Suppressor macrophage treated with lipopolysaccharide for 4 hours (primary cell): Measurements from ENCODE around the gene SPINDOC.
A peak's percentile ranks its signal among the peaks of the same experiment; 100 is the strongest.
"Not testable (repeated sequence)": the region's sequence is repeated elsewhere in the genome, so short reads cannot be mapped to it uniquely, and the experiment has no call there.

Experiments
- DNase-seq: peaks from one replicate; pipeline ENCODE4 v3.0.0-alpha.2; 2020

SPINDOC gene

GRCh38 chr11:63791495-63792167 lies 21.6 kb upstream of the SPINDOC start:
- no peak for DNase-seq

- peak; percentile 57 for DNase-seq
Observed at GRCh38 chr11:63793161-63793560, 20.1 kb upstream of the SPINDOC start.

DNA sequence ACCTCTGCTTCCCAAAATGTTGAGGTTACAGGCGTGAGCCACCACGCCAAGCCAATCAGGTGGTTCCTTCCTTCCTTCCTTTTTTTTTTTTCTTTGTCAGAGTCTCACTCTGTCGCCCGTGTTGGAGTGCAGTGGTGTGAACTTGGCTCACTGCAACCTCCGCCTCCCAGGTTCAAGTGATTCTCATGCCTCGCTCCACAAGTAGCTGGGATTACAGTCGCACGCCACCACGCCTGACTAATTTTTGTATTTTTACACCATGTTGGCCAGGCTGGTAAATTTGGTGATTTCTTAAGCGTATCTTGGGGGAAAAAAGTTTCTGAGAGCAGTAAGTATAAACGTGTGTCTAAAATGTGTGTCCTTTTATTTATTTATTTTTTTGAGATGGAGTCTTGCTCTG lies 18.2 kb upstream of the SPINDOC start:
- no peak for DNase-seq

GRCh38 chr11:63800921-63801320 lies 12.3 kb upstream of the SPINDOC start:
- DNase-seq, result no peak

- DNase-seq, result peak; percentile 13
Observed at GRCh38 chr11:63802637-63803414, 10.4 kb upstream of the SPINDOC start.

DNA sequence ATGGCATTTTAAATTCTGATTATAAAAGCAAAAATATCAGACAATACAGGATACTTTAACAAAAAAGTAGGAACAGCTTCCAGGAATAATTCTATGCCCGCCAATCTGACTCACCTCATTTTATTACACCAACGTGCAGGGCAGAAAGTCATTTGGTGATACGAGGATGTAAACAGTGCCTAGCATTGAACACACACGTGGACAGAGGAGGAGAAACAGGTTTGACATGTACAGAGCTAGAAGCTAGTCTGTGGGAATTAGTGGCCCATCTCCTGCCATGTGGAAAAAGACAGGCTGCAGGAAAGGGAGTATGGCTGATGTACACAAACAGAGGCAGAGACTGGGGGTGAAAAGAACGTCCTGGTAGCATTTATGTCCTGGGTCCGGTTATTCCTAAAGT lies 9.0 kb upstream of the SPINDOC start:
- DNase-seq, result no peak

- DNase-seq, result no peak
Observed at GRCh38 chr11:63805844-63806415, 7.3 kb upstream of the SPINDOC start.

DNA sequence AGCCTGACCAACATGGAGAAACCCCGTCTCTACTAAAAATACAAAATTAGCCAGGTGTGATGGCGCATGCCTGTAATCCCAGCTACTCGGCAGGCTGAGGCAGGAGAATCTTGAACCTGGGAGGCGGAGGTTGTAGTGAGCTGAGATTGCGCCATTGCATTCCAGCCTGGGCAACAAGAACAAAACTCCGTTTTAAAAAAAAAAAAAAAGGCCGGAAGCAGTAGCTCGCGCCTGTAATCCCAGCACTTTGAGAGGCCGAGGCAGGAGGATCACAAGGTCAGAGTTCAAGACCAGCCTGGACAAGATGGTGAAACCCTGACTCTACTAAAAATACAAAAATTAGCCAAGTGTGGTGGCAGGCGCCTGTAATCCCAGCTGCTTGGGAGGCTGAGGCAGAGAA lies 2.9 kb upstream of the SPINDOC start:
- not testable (repeated sequence) for DNase-seq

- DNase-seq, result no peak
Observed at GRCh38 chr11:63811522-63811921, 1.7 kb upstream of the SPINDOC start.

DNA sequence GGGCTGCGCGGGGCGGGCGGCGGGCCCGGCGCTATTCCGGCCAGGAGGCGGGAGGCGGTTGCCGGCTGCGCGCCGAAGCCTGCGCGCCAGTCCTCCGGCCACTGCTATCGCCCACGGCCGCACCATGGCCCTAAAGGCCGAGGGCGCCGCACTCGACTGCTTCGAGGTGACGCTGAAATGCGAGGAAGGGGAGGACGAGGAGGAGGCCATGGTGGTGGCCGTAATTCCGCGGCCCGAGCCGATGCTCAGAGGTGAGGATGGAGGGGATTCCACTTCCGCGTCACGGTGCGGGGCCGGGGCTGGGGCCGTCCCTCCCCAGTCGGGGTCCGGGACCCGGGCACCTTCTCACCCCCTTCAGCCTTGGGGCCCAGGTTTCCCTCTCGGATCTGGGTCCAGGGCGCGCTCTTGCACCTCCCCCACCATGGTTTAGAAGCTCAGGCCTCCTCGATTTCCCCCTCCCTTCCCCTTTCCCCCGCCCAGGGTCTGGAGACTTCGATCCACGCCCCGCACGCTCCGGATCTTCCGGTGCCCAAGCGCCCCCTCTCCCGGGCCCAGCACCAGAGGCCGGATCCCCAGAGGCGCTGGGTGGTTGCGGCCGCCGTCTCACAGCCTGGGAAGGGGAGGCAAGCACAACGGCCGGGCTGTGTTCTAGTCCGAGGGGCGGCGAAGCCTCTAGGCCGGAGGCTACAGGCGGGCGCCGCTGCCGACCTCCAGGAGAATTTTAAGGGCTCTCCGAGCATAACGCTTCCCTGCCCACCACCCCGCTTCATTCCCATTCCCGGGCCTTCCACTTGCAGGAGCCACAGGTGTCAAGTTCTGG lies 517 bp downstream of the SPINDOC start:
- DNase-seq, result peak; percentile 47

GRCh38 chr11:63814383-63814736 lies 1.1 kb downstream of the SPINDOC start:
- no peak for DNase-seq

- DNase-seq, result no peak
Observed at GRCh38 chr11:63816166-63816565, 2.9 kb downstream of the SPINDOC start.

DNA sequence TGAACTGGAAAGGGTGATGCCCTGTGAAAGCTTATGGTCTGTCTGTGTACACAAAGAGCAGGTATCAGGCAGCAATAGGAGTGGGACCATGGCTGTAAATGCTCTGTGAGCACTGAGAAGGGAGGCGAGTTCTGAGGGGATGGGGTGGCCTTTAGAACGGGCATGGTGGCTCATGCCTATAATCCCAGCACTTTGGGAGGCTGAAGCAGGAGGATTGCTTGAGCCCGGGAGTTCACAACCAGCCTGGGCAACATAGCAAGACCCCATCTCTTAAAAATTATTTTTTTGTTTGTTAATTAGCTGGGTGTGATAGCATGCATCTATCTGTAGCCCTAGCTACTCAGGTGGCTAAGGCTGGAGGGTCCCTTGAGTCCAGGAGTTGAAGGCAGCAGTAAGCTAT lies 3.5 kb downstream of the SPINDOC start:
- DNase-seq, result no peak

- DNase-seq, result no peak
Observed at GRCh38 chr11:63817758-63818498, 4.7 kb downstream of the SPINDOC start.

DNA sequence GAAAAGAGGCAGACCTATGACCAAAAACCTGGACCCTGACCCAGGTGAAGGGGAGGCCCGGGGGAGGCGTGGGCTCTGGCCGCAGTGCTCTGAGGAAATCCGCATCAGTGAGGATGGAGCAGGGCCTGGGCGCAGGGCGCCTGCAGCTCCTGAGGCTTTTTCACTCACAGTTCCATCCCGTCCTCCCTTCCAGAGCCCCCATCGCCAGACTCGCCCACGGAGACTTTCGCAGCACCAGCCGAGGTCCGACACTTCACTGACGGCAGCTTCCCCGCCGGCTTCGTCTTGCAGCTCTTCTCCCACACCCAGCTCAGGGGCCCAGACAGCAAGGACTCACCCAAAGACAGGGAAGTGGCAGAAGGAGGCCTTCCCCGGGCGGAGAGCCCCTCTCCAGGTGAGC lies 5.4 kb downstream of the SPINDOC start:
- no peak for DNase-seq

- no peak for DNase-seq
Observed at GRCh38 chr11:63821411-63821810, 8.2 kb downstream of the SPINDOC start.

DNA sequence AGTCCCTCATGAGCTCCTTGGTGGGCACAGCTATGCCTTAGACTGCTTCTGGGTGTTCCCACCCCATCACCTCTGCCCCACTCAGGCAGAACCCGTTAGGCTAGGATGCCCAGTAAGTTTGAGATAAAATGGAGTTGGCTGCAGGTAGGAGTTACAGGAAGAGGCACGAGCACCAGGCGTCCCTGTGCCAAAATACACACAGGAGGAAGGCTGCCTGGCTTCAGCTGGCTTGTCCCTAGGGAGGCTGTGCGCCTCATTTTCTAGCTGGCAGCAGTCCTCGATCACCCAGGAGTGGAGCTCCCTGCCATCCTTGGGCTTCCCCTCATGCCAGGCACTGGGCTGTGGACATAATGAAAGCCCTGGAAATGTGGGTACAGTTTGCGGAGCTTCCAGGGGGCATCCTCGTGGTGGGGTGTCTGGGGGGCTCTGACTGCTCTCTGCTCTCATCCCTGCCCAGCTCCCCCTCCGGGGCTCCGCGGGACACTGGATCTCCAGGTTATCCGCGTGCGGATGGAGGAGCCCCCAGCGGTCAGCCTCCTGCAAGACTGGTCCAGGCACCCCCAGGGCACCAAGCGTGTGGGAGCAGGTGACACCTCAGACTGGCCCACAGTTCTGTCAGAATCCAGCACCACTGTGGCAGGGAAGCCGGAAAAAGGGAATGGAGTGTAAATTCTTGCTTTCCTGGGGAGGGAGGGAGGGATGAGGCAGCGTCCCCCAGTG lies 13.4 kb downstream of the SPINDOC start:
- no peak for DNase-seq

DNA sequence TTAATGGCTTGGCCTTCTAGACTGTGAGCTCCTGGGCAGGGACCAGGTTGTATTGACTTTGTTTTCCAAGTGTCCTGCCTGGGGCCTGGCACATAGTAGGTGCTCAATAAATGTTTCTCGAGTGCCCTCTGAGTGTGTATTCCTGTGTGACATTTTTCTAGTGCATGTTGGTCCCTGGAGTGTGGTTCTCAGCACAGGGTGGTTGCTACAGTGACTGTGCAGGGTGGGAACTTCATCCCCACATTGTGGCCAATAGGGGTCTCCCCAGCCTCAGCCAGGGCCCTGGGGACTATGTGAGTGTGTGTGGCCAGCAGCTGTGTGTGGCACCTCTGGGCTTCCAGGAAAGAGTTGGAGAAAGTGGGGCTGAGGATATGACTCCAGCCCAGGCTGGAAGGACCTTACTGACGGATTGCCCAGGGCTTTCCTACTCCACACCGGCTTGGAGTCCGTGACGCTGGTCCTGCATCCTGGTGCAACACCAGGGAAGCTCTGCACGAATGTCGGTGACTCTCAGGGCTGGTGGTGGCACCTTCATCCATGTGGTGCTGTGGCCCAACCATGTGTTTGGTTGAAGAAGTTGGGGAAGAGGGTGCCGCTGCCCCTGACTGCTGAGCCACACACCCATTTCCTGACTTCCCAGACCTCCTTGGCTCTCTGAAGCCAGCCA lies 16.7 kb downstream of the SPINDOC start:
- no peak for DNase-seq

DNA sequence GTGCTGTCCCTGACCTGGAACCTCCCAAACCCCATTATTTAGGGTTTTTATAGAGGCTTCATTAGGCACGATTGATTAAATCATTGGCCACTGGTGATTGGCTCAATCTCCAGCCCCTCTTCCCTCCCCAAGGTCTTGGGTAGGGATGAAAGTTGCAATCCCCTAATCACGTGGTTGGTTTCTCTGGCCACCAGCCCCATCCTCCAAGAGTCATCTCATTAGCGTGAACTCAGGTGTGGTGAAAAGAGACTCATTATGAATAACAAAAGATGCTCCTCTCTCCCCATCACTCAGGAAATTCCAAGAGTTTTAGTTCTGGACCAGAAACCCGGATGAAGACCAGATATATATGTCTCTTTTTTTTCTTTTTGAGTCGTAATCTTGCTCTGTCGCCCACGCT lies 18.1 kb downstream of the SPINDOC start:
- no peak for DNase-seq

- DNase-seq, result no peak
Observed at GRCh38 chr11:63832336-63832735, 19.1 kb downstream of the SPINDOC start.

DNA sequence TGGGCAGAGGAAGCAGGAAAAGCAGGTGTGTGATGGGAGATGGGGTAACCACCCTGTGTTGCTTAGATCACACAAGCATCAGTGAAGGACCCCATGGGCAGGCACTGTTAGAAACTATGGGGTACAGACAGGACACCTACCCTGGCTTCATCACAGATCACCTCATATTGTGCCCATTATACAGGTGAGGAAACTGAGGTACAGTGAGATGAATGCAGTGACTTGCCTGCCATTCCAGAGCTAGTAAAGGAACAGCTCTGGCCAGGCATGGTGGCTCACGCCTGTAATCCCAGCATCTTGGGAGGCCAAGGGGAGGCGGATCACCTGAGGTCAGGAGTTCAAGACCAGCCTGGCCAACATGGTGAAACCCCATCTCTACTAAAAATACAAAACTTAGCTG lies 19.8 kb downstream of the SPINDOC start:
- DNase-seq, result no peak
